Fibroblast of lung (primary cell): ENCODE measurements around the gene PRKAB1.

Source experiments
- CTCF ChIP-seq, 2 donors: IDR thresholded peaks in 1 of 2; conservative IDR thresholded peaks in 1 of 2; 1 replicate in 1 of 2; 2 replicates in 1 of 2; pipeline ENCODE4 v1.5.1; 2011 to 2012; ENCODE audit warnings: low read length in 2 of 2, control low read depth in 1 of 2, inconsistent platforms in 1 of 2, low read depth in 1 of 2, mild to moderate bottlenecking in 1 of 2
- EZH2 ChIP-seq: IDR thresholded peaks from 2 replicates; pipeline ENCODE4 v1.5.1; 2012; ENCODE audit warnings: low read length, control low read depth, mild to moderate bottlenecking; ENCODE audit errors: missing control alignments

- TF ChIP-seq CTCF (conservative IDR thresholded peaks at IDR 0.05 in 1 of 2, IDR thresholded peaks at IDR 0.05 in 1 of 2; ENCODE audit: low read depth in 1 of 2, low read length in 2 of 2) (no peak), EZH2 (no peak)
Measured at GRCh38 chr12:119696943-119697342, 29.0 kb downstream of the PRKAB1 start.
